NCI-H524 treated with DMSO at 0.1 percent for 48 hours (cell line): ENCODE data around the gene POM121L12.

Experiments used
- DNase-seq: peaks from one replicate; lab custom pipeline; 2025; lab: John Stamatoyannopoulos, UW

Gene POM121L12

DNA sequence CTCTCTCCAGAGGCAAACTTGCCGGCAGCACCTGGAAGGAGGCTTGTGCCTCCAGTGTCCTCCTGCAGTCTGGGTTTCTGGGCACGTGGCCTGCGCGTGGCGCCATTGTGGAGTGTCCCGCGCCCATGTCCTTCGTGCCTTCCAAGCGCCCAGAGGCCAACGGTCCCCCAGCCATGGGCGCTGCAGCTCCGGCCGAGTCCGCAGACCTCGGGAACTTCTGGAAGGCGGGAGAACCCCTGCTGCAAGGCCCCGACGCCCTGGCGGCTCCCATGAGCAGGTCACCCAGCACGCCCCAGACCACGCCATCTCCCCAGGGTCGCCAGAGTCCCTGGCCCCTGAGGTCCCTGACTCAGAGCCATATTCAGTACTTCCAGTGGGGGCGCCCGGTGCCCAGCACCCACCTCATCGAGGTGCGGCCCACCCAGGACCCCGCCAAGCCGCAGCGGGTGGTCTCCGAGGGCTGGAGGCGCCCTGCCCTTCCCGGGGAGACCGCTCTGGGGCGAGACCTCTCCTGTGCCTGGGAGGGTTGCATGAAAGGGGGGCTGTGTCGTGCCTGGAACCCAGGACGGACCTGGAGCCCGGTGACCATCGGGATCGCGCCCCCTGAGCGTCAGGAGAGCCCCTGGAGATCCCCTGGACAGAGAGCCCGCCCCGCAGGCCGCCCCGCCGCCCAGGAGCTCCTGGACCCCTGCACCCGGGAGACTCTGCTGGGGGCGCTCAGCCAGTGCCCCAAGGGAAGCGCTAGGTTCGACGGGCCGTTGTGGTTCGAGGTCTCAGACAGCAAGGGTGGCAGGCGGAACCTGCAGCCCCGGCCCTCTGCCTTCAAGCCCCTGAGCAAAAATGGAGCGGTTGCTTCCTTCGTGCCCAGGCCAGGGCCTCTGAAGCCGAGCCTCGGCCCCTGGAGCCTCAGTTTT is at the start of gene POM121L12:
POM121L12 (plus strand) TSS at position 135 of the 914 bp plus-strand sequence; CDS start at position 174, 39 bp downstream.
- DNase-seq, result no peak

DNA sequence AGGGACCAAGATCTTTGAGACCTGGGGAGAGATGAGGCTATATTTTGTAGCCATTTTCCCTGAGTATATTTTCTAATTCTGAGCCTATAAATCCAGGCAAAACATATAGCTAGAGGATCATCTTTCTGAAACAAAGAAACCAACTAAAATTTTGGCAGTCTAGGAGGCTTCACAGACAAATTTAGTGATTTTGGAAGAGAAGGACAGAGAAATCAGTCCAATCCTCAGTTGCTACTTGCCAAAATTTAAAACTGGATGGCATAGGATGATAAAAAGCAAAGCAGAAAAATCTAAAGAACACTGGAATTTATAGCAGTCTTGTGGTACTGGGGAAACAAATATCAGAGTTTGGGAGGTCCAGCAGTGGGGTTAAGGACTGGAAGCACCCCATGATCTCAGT is 43.4 kb upstream of the POM121L12 start:
- DNase-seq, result no peak

DNA sequence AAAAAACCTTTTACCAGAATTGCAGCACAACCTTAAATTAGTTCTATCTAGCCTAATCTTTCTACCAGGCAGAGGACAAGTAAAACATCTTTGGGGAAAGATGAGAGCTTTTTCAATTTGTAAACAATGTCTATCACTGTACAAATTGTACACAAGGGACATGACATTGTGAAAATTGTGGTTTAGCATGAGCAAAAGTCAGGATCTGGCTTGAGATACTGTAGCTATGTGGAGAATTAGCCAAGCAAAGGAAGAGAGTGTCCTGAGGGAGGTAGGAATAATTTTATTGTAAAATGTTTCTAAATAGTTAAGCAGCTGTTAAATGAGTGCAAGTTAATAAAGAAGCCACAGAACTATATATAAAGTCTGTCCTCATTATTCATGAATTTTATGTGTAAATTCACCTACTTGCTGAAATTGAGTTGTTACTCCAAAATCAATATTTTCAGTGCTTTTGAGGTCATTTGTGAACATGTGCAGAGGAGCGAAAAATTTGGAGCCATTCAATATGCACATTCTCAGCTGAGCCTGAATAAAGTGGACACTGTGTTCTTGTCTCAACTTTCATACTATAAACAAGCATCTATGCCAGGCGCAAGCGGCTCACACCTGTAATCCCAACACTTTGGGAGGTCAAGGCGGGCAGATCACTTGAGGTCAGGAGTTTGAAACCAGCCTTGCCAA is 42.8 kb upstream of the POM121L12 start:
- no peak for DNase-seq

DNA sequence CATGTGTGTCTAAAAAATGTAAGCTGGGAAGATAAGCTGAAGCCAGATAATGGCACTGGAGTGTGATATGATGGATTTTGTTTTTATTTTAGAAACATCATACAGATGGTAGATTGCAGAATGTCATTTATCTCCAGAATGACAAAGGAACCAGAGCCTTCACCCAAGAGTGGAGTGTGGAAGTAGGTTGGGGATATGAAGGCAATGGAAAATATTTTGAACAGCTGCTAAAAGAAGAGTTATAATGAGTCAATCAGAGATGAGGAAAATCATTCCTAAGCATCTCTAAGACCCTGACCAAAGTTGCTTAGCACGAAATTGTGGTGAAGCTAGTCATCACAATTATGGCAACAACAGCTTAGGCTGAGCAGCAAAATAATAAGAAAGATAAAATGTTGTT is 39.8 kb upstream of the POM121L12 start:
- DNase-seq, result no peak

GRCh38 chr7:53001221-53001620 is 34.2 kb upstream of the POM121L12 start:
- DNase-seq, result no peak

DNA sequence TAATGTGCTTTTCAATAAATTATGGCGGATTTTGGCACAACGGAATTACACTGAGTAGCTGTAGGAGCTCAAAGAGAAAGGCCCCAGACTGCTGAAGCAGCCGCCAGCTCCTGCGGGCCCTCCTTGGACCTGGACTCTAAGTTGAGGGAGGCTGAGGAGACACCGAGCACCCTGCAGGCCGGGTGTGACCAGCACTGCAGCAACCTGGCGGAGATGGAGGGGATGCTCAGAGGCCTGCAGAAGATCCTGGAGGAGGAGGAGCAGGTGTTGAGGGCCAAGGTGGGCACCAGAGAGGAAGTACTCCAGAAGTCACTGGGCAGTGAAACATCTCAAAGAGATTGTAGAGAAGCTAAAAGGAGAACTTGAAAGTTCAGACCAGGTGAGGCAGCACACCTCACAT is 33.0 kb upstream of the POM121L12 start:
- no peak for DNase-seq

DNA sequence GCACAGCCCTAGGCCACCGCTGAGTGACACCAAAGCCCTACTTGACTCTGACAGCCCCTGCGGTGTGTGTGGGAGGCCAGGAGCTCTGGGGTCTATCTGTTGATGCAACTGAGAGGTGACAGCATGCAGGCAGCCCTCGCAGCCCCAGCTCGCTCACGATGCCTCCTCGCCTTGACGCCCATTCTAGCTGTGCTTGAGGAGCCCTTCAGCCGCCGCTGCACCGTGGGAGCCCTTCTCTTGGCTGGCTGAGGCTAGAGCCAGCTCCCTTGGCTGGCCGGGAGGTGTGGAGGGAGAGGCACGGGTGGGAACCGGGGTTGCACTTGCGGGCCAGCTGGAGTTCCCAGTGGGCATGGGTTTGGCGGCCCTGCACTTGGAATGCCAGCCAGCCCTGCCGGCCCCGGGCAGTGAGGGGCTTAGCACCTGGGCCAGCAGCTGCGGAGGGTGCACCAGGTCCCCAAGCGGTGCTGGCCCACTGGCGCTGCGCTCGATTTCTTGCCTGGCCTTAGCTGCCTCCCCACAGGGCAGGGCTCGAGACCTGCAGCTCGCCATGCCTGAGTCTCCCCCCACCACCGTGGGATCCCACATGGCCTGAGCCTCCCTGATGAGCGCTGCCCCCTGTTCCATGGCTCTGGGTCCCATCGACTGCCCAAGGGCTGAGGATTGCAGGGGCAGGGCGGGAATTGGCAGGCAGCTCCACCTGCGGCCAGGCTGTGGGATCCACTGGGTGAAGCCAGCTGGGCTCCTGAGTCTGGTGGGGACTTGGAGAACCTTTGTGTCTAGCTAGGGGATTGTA is 31.6 kb upstream of the POM121L12 start:
- DNase-seq, result no peak

GRCh38 chr7:53013925-53014324 is 21.5 kb upstream of the POM121L12 start:
- no peak for DNase-seq

- DNase-seq, result no peak
These were observed 20.0 kb upstream of the POM121L12 start for GRCh38 chr7:53015463-53015862.

- no peak for DNase-seq
These were observed 12.5 kb upstream of the POM121L12 start for GRCh38 chr7:53022893-53023292.

GRCh38 chr7:53048638-53049037 is 13.2 kb downstream of the POM121L12 start:
- DNase-seq, result no peak

DNA sequence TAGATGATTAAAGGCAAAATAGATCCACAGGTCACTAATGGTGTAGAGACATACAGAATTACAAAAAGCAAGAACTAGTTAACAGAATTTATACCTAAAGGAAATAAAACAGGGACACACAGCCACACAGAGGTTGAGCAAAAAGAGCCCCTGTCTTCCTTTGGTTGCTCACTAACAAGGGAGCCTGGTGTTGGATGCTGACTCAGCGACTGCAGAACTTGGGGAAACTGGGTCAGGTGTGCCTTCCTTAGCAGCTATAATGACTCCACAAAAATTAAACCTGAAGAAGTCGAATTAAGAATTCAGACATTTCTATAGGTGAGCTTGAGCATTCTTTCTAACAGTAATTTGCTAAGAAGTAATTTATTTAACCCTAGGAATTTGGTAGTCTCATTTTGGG is 15.0 kb downstream of the POM121L12 start:
- no peak for DNase-seq

GRCh38 chr7:53059591-53059990 is 24.2 kb downstream of the POM121L12 start:
- no peak for DNase-seq

- DNase-seq, result no peak
These were observed 24.6 kb downstream of the POM121L12 start for GRCh38 chr7:53060066-53060465.

GRCh38 chr7:53062796-53063195 is 27.4 kb downstream of the POM121L12 start:
- no peak for DNase-seq

- no peak for DNase-seq
These were observed 33.2 kb downstream of the POM121L12 start for GRCh38 chr7:53068673-53069072.

GRCh38 chr7:53070883-53071282 is 35.5 kb downstream of the POM121L12 start:
- no peak for DNase-seq
